ENCODE data around the gene DAB2. TPM values are rescaled to one million over a fixed set of nuclear protein-coding genes. Genes with fewer than 3 reads are reported as not detected.

Gene DAB2
- total RNA-seq, 4 donors from 2014 or later: 39.6 to 71.3 (median 62.1) TPM

- H3K9me3 ChIP-seq: no peaks in the 10 kb centered on the region
- H3K4me1 ChIP-seq: no peaks in the 10 kb centered on the region
- H3K4me3 ChIP-seq: no peak overlapping the region
- TF ChIP-seq CTCF (IDR thresholded peaks at IDR 0.05) (no peak), POLR2A (IDR thresholded peaks at IDR 0.05) (no peak)
- DNase-seq: no peak
- no peak overlapping the region for H3K27ac ChIP-seq
- no peaks in the 10 kb centered on the region for H3K36me3 ChIP-seq
- no peaks in the 10 kb centered on the region for H3K27me3 ChIP-seq
These were observed 44.4 kb upstream of the DAB2 start for GRCh38 chr5:39469176-39469575.

GRCh38 chr5:39466846-39467245, 42.1 kb upstream of the DAB2 start:
- H3K4me1 ChIP-seq: no peaks in the 10 kb centered on the region
- H3K36me3 ChIP-seq: no peaks in the 10 kb centered on the region
- H3K27me3 ChIP-seq: no peaks in the 10 kb centered on the region
- no peak overlapping the region for H3K4me3 ChIP-seq
- H3K27ac ChIP-seq: no peak overlapping the region
- no peaks in the 10 kb centered on the region for H3K9me3 ChIP-seq
- no peak for TF ChIP-seq CTCF (IDR thresholded peaks at IDR 0.05)
- TF ChIP-seq POLR2A (IDR thresholded peaks at IDR 0.05): no peak
- no peak for DNase-seq

GRCh38 chr5:39465843-39466242, 41.1 kb upstream of the DAB2 start:
- Histone ChIP-seq H3K27me3 (no peaks in the 10 kb centered on the region), H3K4me1 (no peaks in the 10 kb centered on the region), H3K36me3 (no peaks in the 10 kb centered on the region), H3K27ac (no peak overlapping the region), H3K4me3 (no peak overlapping the region), H3K9me3 (no peaks in the 10 kb centered on the region)
- TF ChIP-seq POLR2A (IDR thresholded peaks at IDR 0.05) (no peak), CTCF (IDR thresholded peaks at IDR 0.05) (no peak)
- no peak for DNase-seq

GRCh38 chr5:39465097-39465496, 40.3 kb upstream of the DAB2 start:
- Histone ChIP-seq H3K27me3 (no peaks in the 10 kb centered on the region), H3K4me1 (no peaks in the 10 kb centered on the region), H3K4me3 (no peak overlapping the region), H3K27ac (no peak overlapping the region), H3K36me3 (no peaks in the 10 kb centered on the region), H3K9me3 (no peaks in the 10 kb centered on the region)
- DNase-seq: no peak
- TF ChIP-seq CTCF (IDR thresholded peaks at IDR 0.05) (no peak), POLR2A (IDR thresholded peaks at IDR 0.05) (no peak)

GRCh38 chr5:39464088-39464487, 39.3 kb upstream of the DAB2 start:
- Histone ChIP-seq H3K4me3 (no peak overlapping the region), H3K27ac (no peak overlapping the region), H3K4me1 (no peaks in the 10 kb centered on the region), H3K36me3 (no peaks in the 10 kb centered on the region), H3K9me3 (no peaks in the 10 kb centered on the region), H3K27me3 (no peaks in the 10 kb centered on the region)
- TF ChIP-seq POLR2A (IDR thresholded peaks at IDR 0.05) (no peak), CTCF (IDR thresholded peaks at IDR 0.05) (no peak)
- DNase-seq: no peak

GRCh38 chr5:39462211-39462610, 37.4 kb upstream of the DAB2 start:
- H3K4me1 ChIP-seq: no peaks in the 10 kb centered on the region

More at GRCh38 chr5:39462211-39462610, 37.4 kb upstream of the DAB2 start:
- TF ChIP-seq POLR2A (IDR thresholded peaks at IDR 0.05) (no peak), CTCF (IDR thresholded peaks at IDR 0.05) (no peak)
- no peaks in the 10 kb centered on the region for H3K36me3 ChIP-seq
- no peak overlapping the region for H3K4me3 ChIP-seq
- H3K27ac ChIP-seq: no peak overlapping the region
- no peaks in the 10 kb centered on the region for H3K27me3 ChIP-seq
- no peaks in the 10 kb centered on the region for H3K9me3 ChIP-seq
- DNase-seq: no peak

Measured in Peyer's patch (tissue), 4 donors.